Measurements from ENCODE around the gene NABP2.

GRCh38 chr12:56234746-56235436, 10.7 kb downstream of the NABP2 start:
- TF ChIP-seq CTCF (IDR thresholded peaks at IDR 0.05) (no peak), EZH2 (IDR thresholded peaks at IDR 0.05) (no peak)
